ENCODE measurements around the gene TARS3. TPM values are rescaled to one million over a fixed set of nuclear protein-coding genes. Genes with fewer than 3 reads are reported as not detected.
"Not testable (repeated sequence)": the region's sequence is repeated elsewhere in the genome, so short reads cannot be mapped to it uniquely, and the experiment has no call there.

Gene TARS3
- total RNA-seq, 1 experiment from 2014 or later = 9.5 TPM

DNA sequence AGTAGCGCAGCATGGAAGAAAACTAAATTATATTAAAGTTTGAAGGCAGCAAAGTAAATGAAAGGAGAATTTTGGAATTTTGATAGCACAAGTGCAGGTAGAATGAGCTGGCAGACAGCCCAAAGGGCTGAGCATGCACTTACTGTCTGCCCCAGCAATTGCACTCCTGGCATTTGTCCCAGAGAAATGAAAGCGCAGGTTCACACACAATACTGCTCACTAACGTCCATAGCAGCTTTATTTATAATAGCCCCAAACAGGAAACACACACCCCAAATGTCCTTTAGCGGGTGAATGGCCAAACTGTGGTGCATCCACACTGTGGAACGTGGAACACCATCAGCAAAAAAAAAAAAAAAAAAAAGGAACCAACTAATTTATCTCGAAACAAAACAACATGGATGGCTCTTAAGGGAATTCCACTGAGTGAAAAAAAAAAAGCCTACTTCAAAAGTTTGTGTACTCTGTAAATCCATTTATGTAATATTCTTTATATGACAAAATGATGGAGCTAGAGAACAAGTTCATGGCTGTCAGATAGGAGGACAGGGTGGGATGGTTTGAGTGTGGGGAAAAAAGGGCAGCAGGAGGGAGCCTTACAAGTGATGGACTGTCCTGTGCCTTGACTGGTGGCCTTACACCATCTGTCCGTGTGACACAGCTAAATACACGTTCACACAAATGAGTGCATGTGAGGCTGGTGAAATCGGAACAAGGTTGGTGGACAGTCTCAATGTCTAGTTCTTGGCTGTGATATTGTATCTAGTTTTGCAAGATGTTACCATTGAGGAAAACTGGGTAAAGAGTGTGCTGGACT, 66.1 kb downstream of the TARS3 start:
- Mint-ChIP-seq H3K4me3 (no peak overlapping the region), H3K9me3 (no peaks in the 10 kb centered on the region), H3K27me3 (ENCODE audit: low read depth) (no peaks in the 10 kb centered on the region), H3K4me1 (peaks cover 6% of the 10 kb centered on the region), H3K27ac (no peak overlapping the region), H3K36me3 (peaks cover 3% of the 10 kb centered on the region; the same call in 1 of the 2 replicates)
- DNase-seq (ENCODE audit: low spot score) (no peak), ATAC-seq (no peak)
- CTCF ChIA-PET = interaction anchor here (1.4 kb wide), 1 partner anchor 16 kb away, joined by 3 read pairs; no protein-coding TSS in a partner anchor
- POLR2A ChIA-PET = no interaction called here
- TF ChIP-seq, protein P1, sequence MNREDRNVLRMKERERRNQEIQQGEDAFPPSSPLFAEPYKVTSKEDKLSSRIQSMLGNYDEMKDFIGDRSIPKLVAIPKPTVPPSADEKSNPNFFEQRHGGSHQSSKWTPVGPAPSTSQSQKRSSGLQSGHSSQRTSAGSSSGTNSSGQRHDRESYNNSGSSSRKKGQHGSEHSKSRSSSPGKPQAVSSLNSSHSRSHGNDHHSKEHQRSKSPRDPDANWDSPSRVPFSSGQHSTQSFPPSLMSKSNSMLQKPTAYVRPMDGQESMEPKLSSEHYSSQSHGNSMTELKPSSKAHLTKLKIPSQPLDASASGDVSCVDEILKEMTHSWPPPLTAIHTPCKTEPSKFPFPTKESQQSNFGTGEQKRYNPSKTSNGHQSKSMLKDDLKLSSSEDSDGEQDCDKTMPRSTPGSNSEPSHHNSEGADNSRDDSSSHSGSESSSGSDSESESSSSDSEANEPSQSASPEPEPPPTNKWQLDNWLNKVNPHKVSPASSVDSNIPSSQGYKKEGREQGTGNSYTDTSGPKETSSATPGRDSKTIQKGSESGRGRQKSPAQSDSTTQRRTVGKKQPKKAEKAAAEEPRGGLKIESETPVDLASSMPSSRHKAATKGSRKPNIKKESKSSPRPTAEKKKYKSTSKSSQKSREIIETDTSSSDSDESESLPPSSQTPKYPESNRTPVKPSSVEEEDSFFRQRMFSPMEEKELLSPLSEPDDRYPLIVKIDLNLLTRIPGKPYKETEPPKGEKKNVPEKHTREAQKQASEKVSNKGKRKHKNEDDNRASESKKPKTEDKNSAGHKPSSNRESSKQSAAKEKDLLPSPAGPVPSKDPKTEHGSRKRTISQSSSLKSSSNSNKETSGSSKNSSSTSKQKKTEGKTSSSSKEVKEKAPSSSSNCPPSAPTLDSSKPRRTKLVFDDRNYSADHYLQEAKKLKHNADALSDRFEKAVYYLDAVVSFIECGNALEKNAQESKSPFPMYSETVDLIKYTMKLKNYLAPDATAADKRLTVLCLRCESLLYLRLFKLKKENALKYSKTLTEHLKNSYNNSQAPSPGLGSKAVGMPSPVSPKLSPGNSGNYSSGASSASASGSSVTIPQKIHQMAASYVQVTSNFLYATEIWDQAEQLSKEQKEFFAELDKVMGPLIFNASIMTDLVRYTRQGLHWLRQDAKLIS (CRISPR knock-in tag; IDR thresholded peaks at IDR 0.05; ENCODE audit: borderline replicate concordance) = no peak
- TF ChIP-seq, protein P2, sequence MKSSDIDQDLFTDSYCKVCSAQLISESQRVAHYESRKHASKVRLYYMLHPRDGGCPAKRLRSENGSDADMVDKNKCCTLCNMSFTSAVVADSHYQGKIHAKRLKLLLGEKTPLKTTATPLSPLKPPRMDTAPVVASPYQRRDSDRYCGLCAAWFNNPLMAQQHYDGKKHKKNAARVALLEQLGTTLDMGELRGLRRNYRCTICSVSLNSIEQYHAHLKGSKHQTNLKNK (CRISPR knock-in tag; IDR thresholded peaks at IDR 0.05) = no peak
- no peak for TF ChIP-seq GTF2I (CRISPR knock-in tag; conservative IDR thresholded peaks at IDR 0.05)
- TF ChIP-seq, protein P3, sequence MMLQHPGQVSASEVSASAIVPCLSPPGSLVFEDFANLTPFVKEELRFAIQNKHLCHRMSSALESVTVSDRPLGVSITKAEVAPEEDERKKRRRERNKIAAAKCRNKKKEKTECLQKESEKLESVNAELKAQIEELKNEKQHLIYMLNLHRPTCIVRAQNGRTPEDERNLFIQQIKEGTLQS (CRISPR knock-in tag; conservative IDR thresholded peaks at IDR 0.05) = no peak
- TF ChIP-seq CBFB (CRISPR knock-in tag; IDR thresholded peaks at IDR 0.05; ENCODE audit: low read depth) = no peak
- TF ChIP-seq ZNF423 (CRISPR knock-in tag; IDR thresholded peaks at IDR 0.05) = no peak
- TF ChIP-seq, protein P4, sequence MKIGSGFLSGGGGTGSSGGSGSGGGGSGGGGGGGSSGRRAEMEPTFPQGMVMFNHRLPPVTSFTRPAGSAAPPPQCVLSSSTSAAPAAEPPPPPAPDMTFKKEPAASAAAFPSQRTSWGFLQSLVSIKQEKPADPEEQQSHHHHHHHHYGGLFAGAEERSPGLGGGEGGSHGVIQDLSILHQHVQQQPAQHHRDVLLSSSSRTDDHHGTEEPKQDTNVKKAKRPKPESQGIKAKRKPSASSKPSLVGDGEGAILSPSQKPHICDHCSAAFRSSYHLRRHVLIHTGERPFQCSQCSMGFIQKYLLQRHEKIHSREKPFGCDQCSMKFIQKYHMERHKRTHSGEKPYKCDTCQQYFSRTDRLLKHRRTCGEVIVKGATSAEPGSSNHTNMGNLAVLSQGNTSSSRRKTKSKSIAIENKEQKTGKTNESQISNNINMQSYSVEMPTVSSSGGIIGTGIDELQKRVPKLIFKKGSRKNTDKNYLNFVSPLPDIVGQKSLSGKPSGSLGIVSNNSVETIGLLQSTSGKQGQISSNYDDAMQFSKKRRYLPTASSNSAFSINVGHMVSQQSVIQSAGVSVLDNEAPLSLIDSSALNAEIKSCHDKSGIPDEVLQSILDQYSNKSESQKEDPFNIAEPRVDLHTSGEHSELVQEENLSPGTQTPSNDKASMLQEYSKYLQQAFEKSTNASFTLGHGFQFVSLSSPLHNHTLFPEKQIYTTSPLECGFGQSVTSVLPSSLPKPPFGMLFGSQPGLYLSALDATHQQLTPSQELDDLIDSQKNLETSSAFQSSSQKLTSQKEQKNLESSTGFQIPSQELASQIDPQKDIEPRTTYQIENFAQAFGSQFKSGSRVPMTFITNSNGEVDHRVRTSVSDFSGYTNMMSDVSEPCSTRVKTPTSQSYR (CRISPR knock-in tag; IDR thresholded peaks at IDR 0.05) = no peak

DNA sequence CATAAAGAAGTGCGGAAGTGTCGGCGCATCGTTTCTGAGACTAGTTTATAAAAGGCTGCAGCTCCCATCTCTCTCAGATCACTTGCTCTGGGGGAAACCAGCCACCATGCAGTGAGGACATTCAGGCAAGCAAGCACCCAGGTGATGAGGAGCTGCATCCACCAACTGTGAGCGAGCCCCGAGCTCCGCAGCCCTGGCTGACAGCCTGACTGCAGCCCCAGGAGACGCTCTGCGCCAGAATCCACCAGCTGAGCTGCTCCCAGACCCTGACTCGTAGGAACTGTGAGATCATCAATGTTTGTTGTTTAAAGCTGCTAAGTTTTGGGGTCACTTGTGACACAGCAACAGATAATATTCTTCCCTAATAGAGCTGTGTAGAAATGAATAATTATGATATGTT, 67.1 kb downstream of the TARS3 start:
- Mint-ChIP-seq H3K27me3 (ENCODE audit: low read depth) (no peaks in the 10 kb centered on the region), H3K4me1 (peaks cover 6% of the 10 kb centered on the region), H3K9me3 (no peaks in the 10 kb centered on the region), H3K4me3 (no peak overlapping the region), H3K36me3 (peaks cover 3% of the 10 kb centered on the region; the same call in 1 of the 2 replicates), H3K27ac (no peak overlapping the region)
- TF ChIP-seq TP53 (CRISPR knock-in tag; IDR thresholded peaks at IDR 0.05) = no peak
- TF ChIP-seq, protein P5, sequence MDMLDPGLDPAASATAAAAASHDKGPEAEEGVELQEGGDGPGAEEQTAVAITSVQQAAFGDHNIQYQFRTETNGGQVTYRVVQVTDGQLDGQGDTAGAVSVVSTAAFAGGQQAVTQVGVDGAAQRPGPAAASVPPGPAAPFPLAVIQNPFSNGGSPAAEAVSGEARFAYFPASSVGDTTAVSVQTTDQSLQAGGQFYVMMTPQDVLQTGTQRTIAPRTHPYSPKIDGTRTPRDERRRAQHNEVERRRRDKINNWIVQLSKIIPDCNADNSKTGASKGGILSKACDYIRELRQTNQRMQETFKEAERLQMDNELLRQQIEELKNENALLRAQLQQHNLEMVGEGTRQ (CRISPR knock-in tag; IDR thresholded peaks at IDR 0.05) = no peak
- TF ChIP-seq, protein P3 (CRISPR knock-in tag; conservative IDR thresholded peaks at IDR 0.05) = no peak
- POLR2A ChIA-PET = no interaction called here
- DNase-seq (ENCODE audit: low spot score) (no peak), ATAC-seq (no peak)
- CTCF ChIA-PET = no interaction called here

DNA sequence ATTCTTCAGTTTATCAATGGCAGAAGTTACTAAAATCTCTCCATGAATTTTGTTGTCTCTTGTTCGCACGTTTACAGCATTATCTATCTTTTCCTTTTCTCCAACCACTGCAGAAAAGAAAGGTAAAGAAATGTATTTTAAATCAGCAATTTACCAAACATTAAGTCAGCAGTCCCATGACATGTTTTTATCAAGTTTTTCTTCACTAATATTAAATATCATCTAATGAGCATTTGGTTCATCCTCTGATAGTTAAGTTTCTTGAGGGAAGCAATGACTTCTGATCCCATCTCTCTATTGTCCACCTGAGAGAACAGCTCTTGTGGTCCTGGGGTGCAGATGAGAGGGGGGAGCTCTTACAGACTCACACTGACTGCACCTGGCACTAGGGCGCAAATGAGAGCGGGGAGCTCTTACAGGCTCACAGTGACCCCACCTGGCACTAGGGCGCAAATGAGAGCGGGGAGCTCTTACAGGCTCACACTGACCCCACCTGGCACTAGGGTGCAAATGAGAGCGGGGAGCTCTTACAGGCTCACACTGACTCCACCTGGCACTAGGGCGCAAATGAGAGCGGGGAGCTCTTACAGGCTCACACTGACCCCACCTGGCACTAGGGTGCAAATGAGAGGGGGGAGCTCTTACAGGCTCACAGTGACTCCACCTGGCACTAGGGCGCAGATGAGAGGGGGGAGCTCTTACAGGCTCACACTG, 69.5 kb downstream of the TARS3 start:
- not testable (repeated sequence) for H3K27ac Mint-ChIP-seq; H3K27me3 Mint-ChIP-seq (ENCODE audit: low read depth); ATAC-seq; H3K36me3 Mint-ChIP-seq; H3K4me3 Mint-ChIP-seq; H3K9me3 Mint-ChIP-seq
- ChIA-PET CTCF (interaction anchor here (0.6 to 2.0 kb wide), 18 partner anchors 9 to 388 kb away, joined by 3 to 15 read pairs (median 4); partner anchors contain the start of gene SNRPA1), POLR2A (interaction anchor here (1.0 to 1.6 kb wide), 2 partner anchors 69 to 360 kb away, joined by 3 read pairs; partner anchors contain the start of gene SNRPA1)
- peak; percentile 47 for DNase-seq (ENCODE audit: low spot score)
- peaks cover 15% of the 10 kb centered on the region for H3K4me1 Mint-ChIP-seq
